HepG2 (cell line): ENCODE data around the gene ELAC1. TPM values are rescaled to one million over a fixed set of nuclear protein-coding genes. Genes with fewer than 3 reads are reported as not detected.
"Not testable (repeated sequence)": the region's sequence is repeated elsewhere in the genome, so short reads cannot be mapped to it uniquely, and the experiment has no call there.

ENCODE experiments used
- ATAC-seq: fragments of 200-7000 bp; cut with Tn5 transposase; 3 replicates; pipeline ENCODE4 v1.9.1; 2020; ENCODE audit warnings: mild to moderate bottlenecking, moderate library complexity
- BruUV-seq: library from RNA; stranded (reverse); fragments of 400-500 nt; replicated peaks from 2 replicates; lab custom pipeline; 2021; lab: Mats Ljungman, UMichigan
- CTCF ChIA-PET: fragments of 300-600 bp; formaldehyde crosslinking; extraction: SDS; loops from one replicate; lab custom pipeline; 2021; ENCODE audit warnings: low total read pairs, inconsistent platforms, low intra/inter-chr PET ratio; lab: Yijun Ruan, JAX
- POLR2A ChIA-PET: fragments of 350-600 bp; sonication (Branson Sonifier 250); formaldehyde crosslinking; loops from one replicate; lab custom pipeline; 2020; ENCODE audit warnings: antibody characterized with exemption, inconsistent platforms; lab: Yijun Ruan, JAX
- DNase-seq: peaks from one replicate; pipeline ENCODE4 v3.0.0-alpha.2; 2015; ENCODE audit warnings: low spot score
- FAIRE-seq: peaks from 3 replicates; lab custom pipeline; 2011; peaks lifted over from hg19 to GRCh38; lab: Jason Lieb, UNC
- H2AFZ ChIP-seq: one replicate; pipeline ENCODE4 v1.6.1; 2011; ENCODE audit warnings: low read length, inconsistent platforms
- H3K27ac ChIP-seq: fragments of 300-600 bp; 3 replicates; pipeline ENCODE4 v1.8.0; 2011; ENCODE audit warnings: mixed run types, mild to moderate bottlenecking, mixed read lengths, low read length, inconsistent platforms; ENCODE audit not compliant: insufficient read depth; ENCODE audit errors: extremely low read length
- H3K27me3 ChIP-seq, 2 experiments: fragments of 200-600 bp in 1 of 2; 2 replicates in 1 of 2; 3 replicates in 1 of 2; pipeline versions ENCODE4 v1.6.0 to v1.8.0; 2011; ENCODE audit warnings: low read length in 2 of 2, mild to moderate bottlenecking in 2 of 2, moderate library complexity in 2 of 2, inconsistent platforms in 1 of 2; ENCODE audit not compliant: insufficient read depth in 2 of 2, control insufficient read depth in 1 of 2
- H3K36me3 ChIP-seq, 2 experiments: fragments of 200-600 bp in 1 of 2; replicated peaks in 1 of 2; 2 replicates in 1 of 2; 3 replicates in 1 of 2; pipeline versions ENCODE4 v1.5.1 to v1.8.0; 2011; ENCODE audit warnings: low read length in 2 of 2, inconsistent platforms in 1 of 2; ENCODE audit not compliant: insufficient read depth in 2 of 2, control insufficient read depth in 1 of 2
- H3K4me1 ChIP-seq: 2 replicates; pipeline ENCODE4 v1.5.1; 2012; ENCODE audit warnings: low read length, inconsistent platforms; ENCODE audit not compliant: insufficient read depth
- H3K4me2 ChIP-seq: 2 replicates; pipeline ENCODE4 v1.6.0; 2011; ENCODE audit warnings: low read depth, low read length, inconsistent platforms
- H3K4me3 ChIP-seq, 3 experiments: fragments of 200-600 bp in 1 of 3; sonication (generic), shearing (Covaris generic) in 1 of 3; replicated peaks in 1 of 3; 2 replicates each; pipeline ENCODE4 v1.5.1; 2011 to 2016; ENCODE audit warnings: low read length in 3 of 3, inconsistent platforms in 2 of 3, low read depth in 2 of 3, mild to moderate bottlenecking in 2 of 3, control low read depth in 1 of 3, mixed read lengths in 1 of 3; ENCODE audit not compliant: insufficient read depth in 1 of 3
- H3K79me2 ChIP-seq: one replicate; pipeline ENCODE4 v1.6.1; 2011; ENCODE audit warnings: low read length, inconsistent platforms; ENCODE audit not compliant: insufficient read depth
- H3K9ac ChIP-seq: 2 replicates; pipeline ENCODE4 v1.6.0; 2011; ENCODE audit warnings: mild to moderate bottlenecking, low read depth, low read length, inconsistent platforms; ENCODE audit not compliant: insufficient read depth
- H3K9me3 ChIP-seq: 2 replicates; pipeline ENCODE4 v1.5.1; 2012; ENCODE audit warnings: mild to moderate bottlenecking, low read length
- H4K20me1 ChIP-seq: 2 replicates; pipeline ENCODE4 v1.6.0; 2011; ENCODE audit warnings: inconsistent platforms, mild to moderate bottlenecking, low read length, moderate library complexity; ENCODE audit not compliant: insufficient read depth
- AGO1 ChIP-seq: fragments of 200-400 bp; formaldehyde crosslinking; IDR thresholded peaks from 2 replicates; pipeline ENCODE4 v1.6.1; 2017; ENCODE audit warnings: mild to moderate bottlenecking, low read depth, low read length, moderate library complexity; ENCODE audit not compliant: poor library complexity, severe bottlenecking
- JDP2 ChIP-seq: sonication (generic); formaldehyde crosslinking; IDR thresholded peaks from 2 replicates; pipeline ENCODE4 v1.8.1; 2022; ENCODE audit warnings: missing genetic modification reagents, borderline replicate concordance
- SIN3B ChIP-seq: fragments of 150-350 bp; IDR thresholded peaks from 2 replicates; pipeline ENCODE4 v1.6.1; 2014; ENCODE audit warnings: low read length
- TEAD3 ChIP-seq: optimal IDR thresholded peaks from 2 replicates; pipeline ENCODE3; 2016; ENCODE audit warnings: borderline replicate concordance
- ZNF496 ChIP-seq: sonication (generic); formaldehyde crosslinking; IDR thresholded peaks from 2 replicates; pipeline ENCODE4 v1.8.1; 2023; ENCODE audit warnings: mild to moderate bottlenecking, moderate library complexity, missing genetic modification reagents; ENCODE audit not compliant: insufficient replicate concordance
- ZNF556 ChIP-seq: sonication (generic); formaldehyde crosslinking; IDR thresholded peaks from 2 replicates; pipeline ENCODE4 v1.4.0; 2020; ENCODE audit warnings: mild to moderate bottlenecking, missing genetic modification reagents, borderline replicate concordance
- ZNF652 ChIP-seq: IDR thresholded peaks from 2 replicates; pipeline ENCODE4 v1.6.1; 2016; ENCODE audit warnings: low read depth, borderline replicate concordance
- WGBS: methylation state at CpG from one replicate; pipeline ENCODE4 v1.1.6; 2017; ENCODE audit warnings: low lambda C conversion rate; 5-methylcytosine and 5-hydroxymethylcytosine counted together
- in situ Hi-C: cut with HindIII; loops from 2 replicates; pipeline ENCODE4 v1.10.0; 2017; ENCODE audit warnings: low pct_unique_long_range_greater_than_20kb; ENCODE audit not compliant: extremely low pct_ligation_motif_present
- intact Hi-C: fragments of 100-400 bp; cut with micrococcal nuclease; formaldehyde crosslinking; loops from one replicate; pipeline ENCODE4 v1.10.0; 2022; ENCODE audit not compliant: unreplicated experiment
- polyA plus RNA-seq, 8 experiments: library from polyadenylated mRNA; depleted of rRNA in 3 of 8; stranded (reverse) in 7 of 8; unstranded in 1 of 8; fragments of >200 nt; fragmentation: Illumina TruSeq in 4 of 8; extraction: Trizol in 4 of 8; gene quantifications; 2 replicates each; pipeline versions ENCODE4 v1.2.1 to v1.2.3, GENCODE V29; 2011 to 2016; ENCODE audit warnings: low read depth in 4 of 8, missing spikeins in 1 of 8, mixed read lengths in 1 of 8; ENCODE audit not compliant: insufficient read depth in 1 of 8
- total RNA-seq, 5 experiments: library from RNA; depleted of rRNA; stranded (reverse); fragments of >200 nt; fragmentation: Illumina TruSeq; extraction: Trizol; gene quantifications; 2 replicates each; pipeline ENCODE4 v1.2.3, GENCODE V29; 2016; ENCODE audit warnings: low read depth in 1 of 5
- TF ChIP-seq, protein P1 (sequence below): sonication (generic); formaldehyde crosslinking; IDR thresholded peaks from 2 replicates; pipeline ENCODE4 v1.5.0; 2020; ENCODE audit warnings: mild to moderate bottlenecking, missing genetic modification reagents, borderline replicate concordance

Gene ELAC1
- total and polyA plus RNA-seq, 2 of the 13 experiments (the other 11 are each of a cell fraction or from before 2014, with no cell fraction given): 1.9 to 3.6 TPM

DNA sequence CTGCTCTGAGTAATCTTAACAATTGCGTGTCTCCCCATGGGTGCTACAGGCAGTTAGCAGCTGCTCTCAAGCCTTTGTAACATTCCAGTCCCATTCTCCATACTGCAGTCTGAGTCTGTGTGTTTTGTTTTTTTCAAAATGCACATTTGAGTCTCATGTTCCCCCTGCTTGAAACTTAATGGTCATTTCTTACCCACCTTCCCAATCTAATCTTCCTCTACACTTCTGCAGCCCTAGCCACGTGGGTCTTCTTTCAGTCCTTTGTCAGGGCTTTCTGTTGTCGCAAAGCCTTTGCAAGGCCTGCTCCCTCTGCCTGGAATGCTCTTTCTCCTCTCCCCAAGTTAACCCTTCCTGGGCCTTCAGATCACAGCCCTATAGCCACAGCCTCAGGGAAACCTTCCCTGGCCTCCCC is 24.5 kb downstream of the ELAC1 start:
- Histone ChIP-seq H3K9me3 (no peaks in the 10 kb centered on the region), H3K27ac (no peak overlapping the region), H3K4me1 (peaks cover 12% of the 10 kb centered on the region), H4K20me1 (no peaks in the 10 kb centered on the region), H3K4me3 (no peak overlapping the region), H3K9ac (no peak overlapping the region), H3K4me2 (peak overlapping the region; percentile 51)
- ATAC-seq (peak; percentile 66), DNase-seq (no peak), FAIRE-seq (no peak)
- POLR2A ChIA-PET: no interaction called here
- BruUV-seq: no TSS peak
- intact Hi-C loops: no loop called here
- TF ChIP-seq, protein P1, sequence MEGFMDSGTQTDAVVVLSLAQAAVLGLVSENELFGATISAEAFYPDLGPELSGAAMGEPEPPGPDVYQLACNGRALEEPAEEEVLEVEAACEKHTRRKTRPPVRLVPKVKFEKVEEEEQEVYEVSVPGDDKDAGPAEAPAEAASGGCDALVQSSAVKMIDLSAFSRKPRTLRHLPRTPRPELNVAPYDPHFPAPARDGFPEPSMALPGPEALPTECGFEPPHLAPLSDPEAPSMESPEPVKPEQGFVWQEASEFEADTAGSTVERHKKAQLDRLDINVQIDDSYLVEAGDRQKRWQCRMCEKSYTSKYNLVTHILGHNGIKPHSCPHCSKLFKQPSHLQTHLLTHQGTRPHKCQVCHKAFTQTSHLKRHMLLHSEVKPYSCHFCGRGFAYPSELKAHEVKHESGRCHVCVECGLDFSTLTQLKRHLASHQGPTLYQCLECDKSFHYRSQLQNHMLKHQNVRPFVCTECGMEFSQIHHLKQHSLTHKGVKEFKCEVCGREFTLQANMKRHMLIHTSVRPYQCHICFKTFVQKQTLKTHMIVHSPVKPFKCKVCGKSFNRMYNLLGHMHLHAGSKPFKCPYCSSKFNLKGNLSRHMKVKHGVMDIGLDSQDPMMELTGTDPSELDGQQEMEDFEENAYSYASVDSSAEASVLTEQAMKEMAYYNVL (CRISPR knock-in tag): no peak
- TF ChIP-seq SIN3B: no peak
- no peak for TF ChIP-seq ZNF556
- TF ChIP-seq ZNF496 (CRISPR knock-in tag): no peak
- no peak for TF ChIP-seq AGO1
- TF ChIP-seq ZNF652 (CRISPR knock-in tag): peak; percentile 80
- peak; percentile 18 for TF ChIP-seq TEAD3
- TF ChIP-seq, all 625 proteins: peak for 2
- Histone ChIP-seq H3K27me3 (no peaks in the 10 kb centered on the region), H3K36me3 (no peaks in the 10 kb centered on the region), H3K79me2 (no peaks in the 10 kb centered on the region), H2AFZ (peak overlapping the region; percentile 52)
- CTCF ChIA-PET: no interaction called here
- 11% methylated on average over 3 of the region's 3 CpGs for WGBS
- in situ Hi-C loops: no loop called here

DNA sequence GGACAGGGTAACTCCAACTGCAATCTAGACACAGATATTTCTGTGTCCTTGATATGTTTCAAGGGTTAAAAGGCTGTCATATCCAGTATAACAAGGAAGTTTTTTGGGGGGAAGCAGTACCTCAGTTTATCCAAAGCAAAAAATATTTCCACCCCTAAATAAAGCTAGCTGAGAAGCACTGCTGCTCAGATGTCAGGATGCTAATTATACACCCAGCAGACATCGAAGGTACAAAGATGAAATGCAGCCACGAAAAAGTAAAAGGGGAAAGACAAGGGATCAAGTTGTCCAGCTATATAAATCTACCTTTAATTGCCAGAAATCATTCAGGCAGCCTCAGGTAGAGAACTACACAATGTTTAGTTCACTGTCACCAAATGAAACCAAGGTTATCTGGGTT is 26.2 kb downstream of the ELAC1 start:
- ChIA-PET POLR2A (no interaction called here), CTCF (no interaction called here)
- no peak overlapping the region for H3K4me3 ChIP-seq
- H3K36me3 ChIP-seq: no peaks in the 10 kb centered on the region
- no peak overlapping the region for H2AFZ ChIP-seq
- intact Hi-C loops: no loop called here
- H3K9ac ChIP-seq: no peak overlapping the region
- peaks cover 12% of the 10 kb centered on the region for H3K4me1 ChIP-seq
- no peak for DNase-seq
- TF ChIP-seq JDP2 (CRISPR knock-in tag): no peak
- TF ChIP-seq, all 625 proteins: peak for 0
- H3K27me3 ChIP-seq: no peaks in the 10 kb centered on the region
- no peak overlapping the region for H3K4me2 ChIP-seq
- no peaks in the 10 kb centered on the region for H3K79me2 ChIP-seq
- in situ Hi-C loops: no loop called here
- no peak for ATAC-seq
- BruUV-seq: no TSS peak
- 14% methylated on average over 2 of the region's 2 CpGs for WGBS
- H3K9me3 ChIP-seq: no peaks in the 10 kb centered on the region
- H4K20me1 ChIP-seq: no peaks in the 10 kb centered on the region
- H3K27ac ChIP-seq: no peak overlapping the region
- FAIRE-seq: no peak

DNA sequence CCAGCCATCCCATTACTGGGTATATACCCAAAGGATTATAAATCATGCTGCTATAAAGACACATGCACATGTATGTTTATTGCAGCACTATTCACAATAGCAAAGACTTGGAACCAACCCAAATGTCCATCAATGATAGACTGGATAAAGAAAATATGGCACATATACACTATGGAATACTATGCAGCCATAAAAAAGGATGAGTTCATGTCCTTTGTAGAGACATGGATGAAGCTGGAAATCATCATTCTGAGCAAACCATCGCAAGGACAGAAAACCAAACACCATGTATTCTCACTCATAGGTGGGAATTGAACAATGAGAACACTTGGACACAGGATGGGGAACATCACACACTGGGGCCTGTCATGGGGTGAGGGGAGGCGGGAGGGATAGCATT is 35.3 kb downstream of the ELAC1 start:
- CTCF ChIA-PET, BruUV-seq: not testable (repeated sequence)

More for the DNA sequence above, 35.3 kb downstream of the ELAC1 start:
- H3K4me1 ChIP-seq: peaks cover 26% of the 10 kb centered on the region
- H3K27ac ChIP-seq, in situ Hi-C loops, H3K4me2 ChIP-seq, H3K9ac ChIP-seq, H4K20me1 ChIP-seq, POLR2A ChIA-PET, FAIRE-seq, H3K79me2 ChIP-seq, H3K4me3 ChIP-seq, H3K27me3 ChIP-seq, H2AFZ ChIP-seq, H3K9me3 ChIP-seq, intact Hi-C loops, ATAC-seq, DNase-seq, H3K36me3 ChIP-seq: not testable (repeated sequence)
- WGBS: 8% methylated on average over 2 of the region's 2 CpGs
